H9 (cell line): ENCODE results near the gene SMIM14. TPM values are rescaled to one million over a fixed set of nuclear protein-coding genes. Genes with fewer than 3 reads are reported as not detected.

Experiments used
- DNase-seq: peaks from one replicate; pipeline ENCODE4 v3.0.0-alpha.2; 2017
- H2AFZ ChIP-seq: one replicate; pipeline ENCODE4 v1.6.1; 2013; ENCODE audit warnings: mild to moderate bottlenecking, low read length, control low read depth, moderate library complexity
- H2AK5ac ChIP-seq: 2 replicates; pipeline ENCODE4 v1.6.1; 2013; ENCODE audit warnings: low read length, control low read depth, mixed read lengths; ENCODE audit not compliant: insufficient read length
- H2BK120ac ChIP-seq: one replicate; pipeline ENCODE4 v1.6.1; 2013; ENCODE audit warnings: low read depth, mild to moderate bottlenecking, low read length, control low read depth, inconsistent platforms; ENCODE audit not compliant: poor library complexity, severe bottlenecking
- H2BK12ac ChIP-seq: 2 replicates; pipeline ENCODE4 v1.6.1; 2013; ENCODE audit warnings: low read length, control low read depth, mixed read lengths, low read depth; ENCODE audit not compliant: insufficient read length
- H2BK15ac ChIP-seq: 2 replicates; pipeline ENCODE4 v1.6.1; 2013; ENCODE audit warnings: low read depth, low read length, control low read depth
- H2BK20ac ChIP-seq: one replicate; pipeline ENCODE4 v1.6.1; 2013; ENCODE audit warnings: low read depth, mild to moderate bottlenecking, low read length, control low read depth, inconsistent platforms; ENCODE audit not compliant: poor library complexity, severe bottlenecking
- H2BK5ac ChIP-seq: 2 replicates; pipeline ENCODE4 v1.6.1; 2013; ENCODE audit warnings: low read length, control low read depth, mixed read lengths; ENCODE audit not compliant: insufficient read length
- H3K14ac ChIP-seq: 2 replicates; pipeline ENCODE4 v1.6.1; 2013; ENCODE audit warnings: low read length, control low read depth; ENCODE audit not compliant: insufficient read depth
- H3K18ac ChIP-seq: 2 replicates; pipeline ENCODE4 v1.6.1; 2013; ENCODE audit warnings: low read depth, mild to moderate bottlenecking, mixed read lengths, low read length, control low read depth; ENCODE audit not compliant: insufficient read length
- H3K23ac ChIP-seq: 2 replicates; pipeline ENCODE4 v1.6.1; 2013; ENCODE audit warnings: low read length, control low read depth, mixed read lengths, low read depth; ENCODE audit not compliant: insufficient read length
- H3K23me2 ChIP-seq: 2 replicates; pipeline ENCODE4 v1.6.1; 2013; ENCODE audit warnings: low read depth, mild to moderate bottlenecking, mixed read lengths, low read length, control low read depth; ENCODE audit not compliant: insufficient read length, poor library complexity, severe bottlenecking
- H3K27ac ChIP-seq: 2 replicates; pipeline ENCODE4 v1.5.1; 2013; ENCODE audit warnings: low read length, control low read depth, mixed read lengths, low read depth; ENCODE audit not compliant: insufficient read length
- H3K27me3 ChIP-seq: 2 replicates; pipeline ENCODE4 v1.6.1; 2013; ENCODE audit warnings: low read length, control low read depth, inconsistent platforms; ENCODE audit not compliant: insufficient read depth
- H3K4ac ChIP-seq: 2 replicates; pipeline ENCODE4 v1.6.1; 2013; ENCODE audit warnings: low read depth, mild to moderate bottlenecking, control low read depth, inconsistent platforms, low read length, moderate library complexity
- H3K4me1 ChIP-seq: 2 replicates; pipeline ENCODE4 v1.6.1; 2013; ENCODE audit warnings: low read length, control low read depth, inconsistent platforms; ENCODE audit not compliant: insufficient read depth
- H3K4me2 ChIP-seq: 2 replicates; pipeline ENCODE4 v1.6.1; 2013; ENCODE audit warnings: low read length, control low read depth, mixed read lengths; ENCODE audit not compliant: insufficient read length, insufficient read depth
- H3K56ac ChIP-seq: 2 replicates; pipeline ENCODE4 v1.6.1; 2013; ENCODE audit warnings: low read depth, mild to moderate bottlenecking, mixed read lengths, low read length, control low read depth; ENCODE audit not compliant: insufficient read length
- H3K79me1 ChIP-seq: 2 replicates; pipeline ENCODE4 v1.6.1; 2013; ENCODE audit warnings: low read depth, mild to moderate bottlenecking, moderate library complexity, low read length, control low read depth, inconsistent platforms; ENCODE audit not compliant: insufficient read depth, poor library complexity, severe bottlenecking
- H3K79me2 ChIP-seq: 2 replicates; pipeline ENCODE4 v1.6.1; 2013; ENCODE audit warnings: low read length, control low read depth, inconsistent platforms; ENCODE audit not compliant: insufficient read depth
- H3K9ac ChIP-seq: 2 replicates; pipeline ENCODE4 v1.6.1; 2013; ENCODE audit warnings: low read length, control low read depth, mixed read lengths; ENCODE audit not compliant: insufficient read length; ENCODE audit errors: extremely low read depth
- H3K9me3 ChIP-seq: one replicate; pipeline ENCODE4 v1.6.1; 2013; ENCODE audit warnings: low read depth, low read length, inconsistent platforms; ENCODE audit not compliant: control insufficient read depth
- H3T11ph ChIP-seq: one replicate; pipeline ENCODE4 v1.6.1; 2013; ENCODE audit warnings: mild to moderate bottlenecking, low read length, control low read depth, inconsistent platforms
- H4K20me1 ChIP-seq: one replicate; pipeline ENCODE4 v1.6.1; 2013; ENCODE audit not compliant: control insufficient read depth, insufficient read length, insufficient read depth
- H4K5ac ChIP-seq: 2 replicates; pipeline ENCODE4 v1.6.1; 2013; ENCODE audit warnings: low read depth, mild to moderate bottlenecking, mixed read lengths, low read length, control low read depth; ENCODE audit not compliant: insufficient read length
- H4K8ac ChIP-seq: replicated peaks from 2 replicates; pipeline ENCODE4 v1.6.1; 2013; ENCODE audit warnings: low read length, control low read depth, mixed read lengths, low read depth; ENCODE audit not compliant: insufficient read length
- H4K91ac ChIP-seq: 2 replicates; pipeline ENCODE4 v1.6.1; 2013; ENCODE audit warnings: low read depth, mild to moderate bottlenecking, moderate library complexity, mixed read lengths, low read length, control low read depth; ENCODE audit not compliant: insufficient read length
- H3K27ac Mint-ChIP-seq, 3 experiments: 2 replicates in 2 of 3; 3 replicates in 1 of 3; pipeline ENCODE4 v1.8.0; 2020 to 2021; ENCODE audit warnings: mixed read lengths in 3 of 3, mild to moderate bottlenecking in 1 of 3, moderate library complexity in 1 of 3
- H3K27me3 Mint-ChIP-seq: 2 replicates; pipeline ENCODE4 v1.8.0; 2021; ENCODE audit warnings: low read depth, mild to moderate bottlenecking, moderate library complexity, mixed read lengths
- H3K36me3 Mint-ChIP-seq, 3 experiments: 2 replicates in 2 of 3; 3 replicates in 1 of 3; pipeline ENCODE4 v1.8.0; 2020 to 2021; ENCODE audit warnings: low read depth in 3 of 3, mixed read lengths in 3 of 3; ENCODE audit not compliant: insufficient read depth in 1 of 3
- H3K4me1 Mint-ChIP-seq, 2 experiments: 2 replicates each; pipeline ENCODE4 v1.8.0; 2020; ENCODE audit warnings: mixed read lengths in 2 of 2
- H3K4me3 Mint-ChIP-seq, 2 experiments: 2 replicates in 1 of 2; 3 replicates in 1 of 2; pipeline ENCODE4 v1.8.0; 2020 to 2021; ENCODE audit warnings: mild to moderate bottlenecking in 2 of 2, mixed read lengths in 2 of 2, moderate library complexity in 1 of 2
- H3K9me3 Mint-ChIP-seq, 2 experiments: 2 replicates in 1 of 2; 3 replicates in 1 of 2; pipeline ENCODE4 v1.8.0; 2020; ENCODE audit warnings: mild to moderate bottlenecking in 2 of 2, mixed read lengths in 2 of 2, moderate library complexity in 1 of 2
- WGBS: extraction: QIAGEN DNeasy Blood & Tissue Kit; methylation state at CpG from one replicate; pipeline ENCODE4 v1.1.7; 2013; ENCODE audit warnings: missing lambda C conversion rate, low lambda C conversion rate, mixed read lengths; ENCODE audit not compliant: insufficient read length; ENCODE audit errors: extremely low coverage; 5-methylcytosine and 5-hydroxymethylcytosine counted together
- total RNA-seq: library from RNA; stranded (reverse); gene quantifications from 2 replicates; pipeline ENCODE4 v1.2.1, GENCODE V29; 2021
- TF ChIP-seq, protein P1 (sequence below): fragments of 200-600 bp; sonication (generic); conservative IDR thresholded peaks from 3 replicates; pipeline ENCODE4 v1.8.0; 2021; ENCODE audit warnings: antibody characterized with exemption, mild to moderate bottlenecking

The SMIM14 gene
- total RNA-seq, 1 experiment from 2014 or later = 19.4 TPM

DNA sequence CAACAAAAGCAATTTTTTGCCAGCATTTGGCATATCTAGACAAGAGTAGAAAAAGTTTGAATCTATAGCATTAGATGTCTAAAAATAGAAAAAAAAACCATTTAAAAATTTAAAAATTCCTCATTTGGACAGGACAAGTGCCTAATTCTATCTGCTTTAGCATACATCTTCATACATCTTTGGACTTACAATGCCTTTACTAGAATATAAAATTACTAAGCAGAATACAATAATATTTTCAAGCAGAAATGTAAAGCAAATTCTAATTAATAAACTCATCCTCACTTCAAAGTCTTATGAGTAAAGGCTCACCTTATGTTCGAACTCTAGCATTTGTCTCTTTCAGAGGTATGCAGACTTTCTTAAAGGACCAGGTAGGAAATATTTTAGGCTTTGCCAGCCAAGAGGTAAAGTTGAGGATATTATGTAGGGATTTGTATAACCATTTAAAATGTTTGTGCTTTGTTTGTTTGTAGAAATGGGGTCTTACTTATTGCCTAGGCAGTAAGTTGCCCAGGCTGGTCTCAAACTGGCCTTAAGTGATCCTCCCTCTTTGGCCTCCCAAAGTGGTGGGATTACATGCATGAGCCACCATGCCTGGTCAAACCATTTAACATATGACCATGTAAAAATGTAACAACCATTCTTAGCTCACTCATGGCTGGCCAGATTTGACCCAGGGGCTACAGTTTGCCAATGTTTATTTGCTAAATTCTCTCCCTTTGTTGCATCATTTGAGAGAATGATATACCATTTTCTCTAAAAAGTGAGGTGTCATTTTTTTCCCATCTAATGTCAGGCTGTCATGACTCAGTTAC lies 140.5 kb downstream of the SMIM14 start:
- Histone ChIP-seq H3K79me1 (no peaks in the 10 kb centered on the region), H3K4ac (no peak overlapping the region), H4K20me1 (no peaks in the 10 kb centered on the region), H2AK5ac (no peak overlapping the region), H3K18ac (no peak overlapping the region), H3K4me1 (no peaks in the 10 kb centered on the region), H3K23me2 (no peaks in the 10 kb centered on the region), H3T11ph (no peak overlapping the region), H3K9ac (no peak overlapping the region), H3K9me3 (no peaks in the 10 kb centered on the region), H2BK20ac (no peak overlapping the region), H2BK5ac (no peak overlapping the region), H3K14ac (no peak overlapping the region), H4K8ac (no peak overlapping the region), H2BK12ac (no peak overlapping the region), H2BK120ac (no peak overlapping the region), H4K91ac (no peak overlapping the region), H3K56ac (no peak overlapping the region), H3K27me3 (no peaks in the 10 kb centered on the region), H4K5ac (no peak overlapping the region), H3K27ac (no peak overlapping the region), H2AFZ (no peak overlapping the region), H2BK15ac (no peak overlapping the region), H3K4me2 (no peak overlapping the region), H3K79me2 (no peaks in the 10 kb centered on the region), H3K23ac (no peak overlapping the region)
- no CpG with 5 or more reads among the region's 1 CpG for WGBS
- peaks cover 16 to 40% (median 29%) of the 10 kb centered on the region in 3 experiments; a peak in 6 of 7 replicates for H3K36me3 Mint-ChIP-seq
- no peak overlapping the region for H3K4me3 Mint-ChIP-seq
- H3K9me3 Mint-ChIP-seq = no peaks in the 10 kb centered on the region
- peak overlapping the region in 1 of 3 experiments; percentile 72; a peak in 1 of 7 replicates for H3K27ac Mint-ChIP-seq
- no peak for DNase-seq
- TF ChIP-seq, protein P1, sequence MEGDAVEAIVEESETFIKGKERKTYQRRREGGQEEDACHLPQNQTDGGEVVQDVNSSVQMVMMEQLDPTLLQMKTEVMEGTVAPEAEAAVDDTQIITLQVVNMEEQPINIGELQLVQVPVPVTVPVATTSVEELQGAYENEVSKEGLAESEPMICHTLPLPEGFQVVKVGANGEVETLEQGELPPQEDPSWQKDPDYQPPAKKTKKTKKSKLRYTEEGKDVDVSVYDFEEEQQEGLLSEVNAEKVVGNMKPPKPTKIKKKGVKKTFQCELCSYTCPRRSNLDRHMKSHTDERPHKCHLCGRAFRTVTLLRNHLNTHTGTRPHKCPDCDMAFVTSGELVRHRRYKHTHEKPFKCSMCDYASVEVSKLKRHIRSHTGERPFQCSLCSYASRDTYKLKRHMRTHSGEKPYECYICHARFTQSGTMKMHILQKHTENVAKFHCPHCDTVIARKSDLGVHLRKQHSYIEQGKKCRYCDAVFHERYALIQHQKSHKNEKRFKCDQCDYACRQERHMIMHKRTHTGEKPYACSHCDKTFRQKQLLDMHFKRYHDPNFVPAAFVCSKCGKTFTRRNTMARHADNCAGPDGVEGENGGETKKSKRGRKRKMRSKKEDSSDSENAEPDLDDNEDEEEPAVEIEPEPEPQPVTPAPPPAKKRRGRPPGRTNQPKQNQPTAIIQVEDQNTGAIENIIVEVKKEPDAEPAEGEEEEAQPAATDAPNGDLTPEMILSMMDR = no peak
- no peaks in the 10 kb centered on the region for H3K4me1 Mint-ChIP-seq
- no peaks in the 10 kb centered on the region for H3K27me3 Mint-ChIP-seq

Other genes starting within 250 kb of the SMIM14 start
- gene KLB, start 231.9 kb downstream of the SMIM14 start, total RNA-seq = 0.07 TPM in 2 replicates
- 1,871 and 1,888 TPM in 2 replicates for gene RPL9, start 179.9 kb downstream of the SMIM14 start, total RNA-seq
- gene LIAS, start 179.8 kb downstream of the SMIM14 start, total RNA-seq = 18.5 and 19.9 TPM in 2 replicates
- gene UGDH, start 111.4 kb downstream of the SMIM14 start, total RNA-seq = 104 and 109 TPM in 2 replicates
- gene UBE2K, start 59.3 kb upstream of the SMIM14 start, total RNA-seq = 151 TPM in 2 replicates